ENCODE results near the gene ALPK3.

The ALPK3 gene

DNA sequence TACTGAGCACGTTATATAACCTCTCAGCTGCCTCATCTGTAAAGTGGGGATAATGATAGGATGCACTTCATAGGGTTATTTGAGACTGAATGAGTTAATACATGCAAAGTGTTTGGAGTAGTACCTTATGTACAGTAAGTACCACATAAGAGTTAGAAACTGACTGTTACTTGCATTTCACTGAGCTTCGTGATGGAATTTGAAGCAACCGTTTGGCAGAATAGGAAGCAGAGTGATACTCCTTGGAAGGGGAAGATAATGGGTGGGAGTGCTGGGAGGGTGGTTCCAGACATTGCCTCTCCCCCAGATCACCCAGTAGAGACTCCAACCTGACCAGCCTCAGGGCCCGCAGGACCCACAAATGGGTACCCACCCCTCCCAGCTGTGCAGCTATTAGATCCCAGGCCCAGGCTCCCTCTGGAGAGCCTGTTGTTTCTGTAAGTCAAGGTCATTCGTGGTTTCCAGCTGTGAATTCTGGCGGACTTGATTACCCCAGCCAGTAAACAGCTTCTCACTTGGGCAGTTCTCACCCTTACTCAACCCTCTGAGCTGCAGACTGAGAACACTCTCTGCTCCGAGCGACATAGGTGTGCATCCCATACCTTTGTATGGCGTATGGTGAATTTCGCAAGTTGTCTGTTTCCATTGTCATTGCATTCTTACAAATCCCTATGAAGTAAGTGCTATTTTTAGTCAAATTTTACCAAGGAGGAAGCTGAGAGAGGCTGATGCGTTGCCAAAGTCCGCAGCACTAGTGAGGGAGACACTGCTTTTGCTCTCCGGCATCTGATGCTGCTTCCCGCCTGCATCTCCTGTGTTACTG, 11.1 kb downstream of the ALPK3 start:
- Histone ChIP-seq H3K4me2 (ENCODE audit: low read length) (no peak overlapping the region), H3K36me3 (replicated peaks; ENCODE audit: low read depth, low read length) (no peaks in the 10 kb centered on the region)

DNA sequence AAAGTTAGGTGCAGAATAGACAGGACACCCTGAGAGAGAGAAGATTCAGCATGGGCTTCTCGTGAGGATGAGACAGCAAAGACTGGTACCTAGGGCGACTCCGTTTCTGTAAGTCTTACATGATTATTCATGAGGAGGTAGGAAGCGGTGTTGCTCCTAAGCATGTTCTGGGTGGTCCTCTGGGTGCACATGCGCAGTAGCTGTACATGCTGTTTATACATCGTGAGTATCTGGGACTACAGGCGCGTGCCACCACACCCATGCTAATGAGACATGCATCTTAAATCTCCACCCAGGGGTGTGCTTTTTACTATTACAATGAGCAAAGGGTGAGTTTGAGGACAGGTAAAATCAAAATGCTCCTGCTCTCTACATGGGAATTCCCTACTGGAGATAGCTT, 12.3 kb downstream of the ALPK3 start:
- Histone ChIP-seq H3K4me3 (ENCODE audit: low read length) (peak overlapping the region; percentile 51), H3K9me3 (ENCODE audit: insufficient read depth, low read length) (no peaks in the 10 kb centered on the region), H4K20me1 (ENCODE audit: insufficient read depth, low read length) (no peaks in the 10 kb centered on the region), H3K9ac (ENCODE audit: low read length) (peak overlapping the region; percentile 10; the same call in 1 of the 2 replicates), H3K36me3 (replicated peaks; ENCODE audit: low read depth, low read length) (no peaks in the 10 kb centered on the region), H3K27me3 (ENCODE audit: low read depth, low read length) (no peaks in the 10 kb centered on the region), H3K79me2 (ENCODE audit: low read length) (no peaks in the 10 kb centered on the region), H3K27ac (ENCODE audit: low read length) (no peak overlapping the region), H3K4me2 (ENCODE audit: low read length) (peak overlapping the region; percentile 59), H2AFZ (ENCODE audit: low read depth, low read length) (peak overlapping the region; percentile 69), H3K4me1 (ENCODE audit: low read length) (peaks cover 17% of the 10 kb centered on the region)
- TF ChIP-seq, protein P1, sequence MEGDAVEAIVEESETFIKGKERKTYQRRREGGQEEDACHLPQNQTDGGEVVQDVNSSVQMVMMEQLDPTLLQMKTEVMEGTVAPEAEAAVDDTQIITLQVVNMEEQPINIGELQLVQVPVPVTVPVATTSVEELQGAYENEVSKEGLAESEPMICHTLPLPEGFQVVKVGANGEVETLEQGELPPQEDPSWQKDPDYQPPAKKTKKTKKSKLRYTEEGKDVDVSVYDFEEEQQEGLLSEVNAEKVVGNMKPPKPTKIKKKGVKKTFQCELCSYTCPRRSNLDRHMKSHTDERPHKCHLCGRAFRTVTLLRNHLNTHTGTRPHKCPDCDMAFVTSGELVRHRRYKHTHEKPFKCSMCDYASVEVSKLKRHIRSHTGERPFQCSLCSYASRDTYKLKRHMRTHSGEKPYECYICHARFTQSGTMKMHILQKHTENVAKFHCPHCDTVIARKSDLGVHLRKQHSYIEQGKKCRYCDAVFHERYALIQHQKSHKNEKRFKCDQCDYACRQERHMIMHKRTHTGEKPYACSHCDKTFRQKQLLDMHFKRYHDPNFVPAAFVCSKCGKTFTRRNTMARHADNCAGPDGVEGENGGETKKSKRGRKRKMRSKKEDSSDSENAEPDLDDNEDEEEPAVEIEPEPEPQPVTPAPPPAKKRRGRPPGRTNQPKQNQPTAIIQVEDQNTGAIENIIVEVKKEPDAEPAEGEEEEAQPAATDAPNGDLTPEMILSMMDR (IDR thresholded peaks at IDR 0.05; ENCODE audit: low read depth, low read length) = no peak
- no peak for TF ChIP-seq EZH2phosphoT487 (IDR thresholded peaks at IDR 0.05; ENCODE audit: low read depth)

More for the DNA sequence above, 11.1 kb downstream of the ALPK3 start:
- Histone ChIP-seq H3K79me2 (ENCODE audit: low read length) (no peaks in the 10 kb centered on the region), H3K27me3 (ENCODE audit: low read depth, low read length) (no peaks in the 10 kb centered on the region), H2AFZ (ENCODE audit: low read depth, low read length) (no peak overlapping the region), H3K27ac (ENCODE audit: low read length) (no peak overlapping the region), H3K9me3 (ENCODE audit: insufficient read depth, low read length) (no peaks in the 10 kb centered on the region), H3K4me1 (ENCODE audit: low read length) (peaks cover 17% of the 10 kb centered on the region), H4K20me1 (ENCODE audit: insufficient read depth, low read length) (no peaks in the 10 kb centered on the region), H3K9ac (ENCODE audit: low read length) (no peak overlapping the region), H3K4me3 (ENCODE audit: low read length) (no peak overlapping the region)
- TF ChIP-seq, protein P1 (IDR thresholded peaks at IDR 0.05; ENCODE audit: low read depth, low read length) = no peak
- TF ChIP-seq EZH2phosphoT487 (IDR thresholded peaks at IDR 0.05; ENCODE audit: low read depth) = no peak

DNA sequence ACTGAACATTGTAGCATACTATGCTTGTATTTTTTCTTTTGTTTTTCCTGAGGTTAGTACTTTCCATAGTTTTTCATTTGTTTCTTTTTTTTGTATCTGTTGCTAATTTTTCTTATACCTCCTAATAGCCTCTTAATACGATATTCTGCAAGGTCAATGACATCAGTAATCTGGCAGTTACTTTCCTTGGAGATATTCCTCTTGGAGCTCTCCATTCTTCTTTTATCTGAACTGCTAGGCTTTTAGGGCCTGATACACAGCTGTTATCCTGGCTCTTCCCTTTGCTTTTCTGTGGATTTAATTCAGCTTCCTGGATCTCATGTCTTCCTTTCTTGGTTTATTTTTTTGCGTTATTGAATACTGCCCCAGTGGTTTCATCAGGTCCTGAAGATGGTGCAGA, 12.9 kb downstream of the ALPK3 start:
- no peaks in the 10 kb centered on the region for H3K9me3 ChIP-seq (ENCODE audit: insufficient read depth, low read length)
- TF ChIP-seq, protein P1 (IDR thresholded peaks at IDR 0.05; ENCODE audit: low read depth, low read length) = no peak
- no peak for TF ChIP-seq EZH2phosphoT487 (IDR thresholded peaks at IDR 0.05; ENCODE audit: low read depth)
- peak overlapping the region; percentile 51 for H3K4me3 ChIP-seq (ENCODE audit: low read length)
- peak overlapping the region; percentile 69; the same call in 1 of the 2 replicates for H2AFZ ChIP-seq (ENCODE audit: low read depth, low read length)
- no peaks in the 10 kb centered on the region for H3K27me3 ChIP-seq (ENCODE audit: low read depth, low read length)
- H3K4me1 ChIP-seq (ENCODE audit: low read length) = peaks cover 17% of the 10 kb centered on the region
- no peak overlapping the region for H3K9ac ChIP-seq (ENCODE audit: low read length)
- H3K79me2 ChIP-seq (ENCODE audit: low read length) = no peaks in the 10 kb centered on the region
- H3K27ac ChIP-seq (ENCODE audit: low read length) = no peak overlapping the region
- no peaks in the 10 kb centered on the region for H4K20me1 ChIP-seq (ENCODE audit: insufficient read depth, low read length)
- peak overlapping the region; percentile 59 for H3K4me2 ChIP-seq (ENCODE audit: low read length)
- no peaks in the 10 kb centered on the region for H3K36me3 ChIP-seq (replicated peaks; ENCODE audit: low read depth, low read length)

DNA sequence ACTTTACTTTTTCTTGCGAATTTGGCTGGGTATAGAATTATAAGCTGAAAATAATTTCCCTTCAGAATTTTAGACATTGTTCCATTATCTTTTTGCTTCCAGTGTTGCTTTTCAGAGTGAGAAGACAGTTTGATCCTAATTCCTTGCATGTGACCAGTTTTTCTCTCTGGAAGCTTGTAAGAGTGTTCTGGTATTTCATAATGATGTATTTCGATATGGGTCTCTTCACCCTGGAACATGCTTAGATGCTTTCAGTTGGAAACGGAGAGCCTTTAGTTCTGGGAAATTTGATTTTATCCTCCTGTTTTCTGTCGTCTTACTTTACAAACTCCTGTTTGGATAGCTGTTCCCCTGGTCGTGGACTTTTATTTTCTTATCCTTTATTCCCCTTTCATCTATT, 13.9 kb downstream of the ALPK3 start:
- H3K9ac ChIP-seq (ENCODE audit: low read length) = no peak overlapping the region
- H3K27ac ChIP-seq (ENCODE audit: low read length) = no peak overlapping the region
- TF ChIP-seq EZH2phosphoT487 (IDR thresholded peaks at IDR 0.05; ENCODE audit: low read depth) = no peak
- TF ChIP-seq, protein P1 (IDR thresholded peaks at IDR 0.05; ENCODE audit: low read depth, low read length) = no peak
- H3K4me3 ChIP-seq (ENCODE audit: low read length) = no peak overlapping the region
- H3K4me2 ChIP-seq (ENCODE audit: low read length) = no peak overlapping the region
- peaks cover 17% of the 10 kb centered on the region for H3K4me1 ChIP-seq (ENCODE audit: low read length)
- H3K27me3 ChIP-seq (ENCODE audit: low read depth, low read length) = no peaks in the 10 kb centered on the region
- no peaks in the 10 kb centered on the region for H3K79me2 ChIP-seq (ENCODE audit: low read length)
- H4K20me1 ChIP-seq (ENCODE audit: insufficient read depth, low read length) = no peaks in the 10 kb centered on the region
- no peaks in the 10 kb centered on the region for H3K36me3 ChIP-seq (replicated peaks; ENCODE audit: low read depth, low read length)
- H2AFZ ChIP-seq (ENCODE audit: low read depth, low read length) = no peak overlapping the region
- H3K9me3 ChIP-seq (ENCODE audit: insufficient read depth, low read length) = no peaks in the 10 kb centered on the region
